T-helper 9 cell (primary cell): ENCODE results near the gene PER1.
"Not testable (repeated sequence)": the region's sequence is repeated elsewhere in the genome, so short reads cannot be mapped to it uniquely, and the experiment has no call there.

ENCODE experiments used
- DNase-seq: peaks from one replicate; pipeline ENCODE4 v3.0.0-alpha.2; 2020
- total RNA-seq, 2 donors: gene quantifications; one replicate each; lab custom pipeline; 2026; lab: John Stamatoyannopoulos, UW

Gene PER1
- 73.7 to 924 reads per million in 2 donors for total RNA-seq

GRCh38 chr17:8152112-8152775, at the start of gene PER1:
PER1 (minus strand) TSS chr17:8152404; CDS start chr17:8150706, 1,698 bp downstream.
- peak; percentile 80 for DNase-seq

- no peak for DNase-seq
These were observed 40.0 kb upstream of the PER1 start for GRCh38 chr17:8192070-8192815.

DNA sequence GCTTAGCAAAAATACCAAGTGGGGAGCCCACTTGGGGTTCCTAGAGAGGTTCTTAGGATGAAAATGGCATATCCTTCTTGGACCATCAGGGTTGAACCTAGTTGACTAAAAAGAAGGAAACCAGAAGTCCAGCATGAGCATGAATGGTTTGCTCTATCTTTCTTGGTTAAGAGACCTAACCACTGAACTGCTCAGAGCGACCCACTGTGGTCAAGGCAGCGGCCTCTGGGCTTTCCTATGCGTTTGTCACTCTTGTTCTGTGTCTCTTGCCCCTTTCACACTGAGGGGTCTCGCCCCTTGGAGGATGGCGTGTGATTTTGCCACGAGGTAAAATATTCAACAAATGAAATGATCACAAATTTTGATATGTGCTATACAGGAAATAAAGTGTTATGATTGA, 38.3 kb upstream of the PER1 start:
- DNase-seq, result no peak

- peak; percentile 89 for DNase-seq
These were observed 37.7 kb upstream of the PER1 start, which contains the start of gene BORCS6 for GRCh38 chr17:8189711-8190477. BORCS6 (minus strand) TSS chr17:8190180; CDS start chr17:8190140, 40 bp downstream.

DNA sequence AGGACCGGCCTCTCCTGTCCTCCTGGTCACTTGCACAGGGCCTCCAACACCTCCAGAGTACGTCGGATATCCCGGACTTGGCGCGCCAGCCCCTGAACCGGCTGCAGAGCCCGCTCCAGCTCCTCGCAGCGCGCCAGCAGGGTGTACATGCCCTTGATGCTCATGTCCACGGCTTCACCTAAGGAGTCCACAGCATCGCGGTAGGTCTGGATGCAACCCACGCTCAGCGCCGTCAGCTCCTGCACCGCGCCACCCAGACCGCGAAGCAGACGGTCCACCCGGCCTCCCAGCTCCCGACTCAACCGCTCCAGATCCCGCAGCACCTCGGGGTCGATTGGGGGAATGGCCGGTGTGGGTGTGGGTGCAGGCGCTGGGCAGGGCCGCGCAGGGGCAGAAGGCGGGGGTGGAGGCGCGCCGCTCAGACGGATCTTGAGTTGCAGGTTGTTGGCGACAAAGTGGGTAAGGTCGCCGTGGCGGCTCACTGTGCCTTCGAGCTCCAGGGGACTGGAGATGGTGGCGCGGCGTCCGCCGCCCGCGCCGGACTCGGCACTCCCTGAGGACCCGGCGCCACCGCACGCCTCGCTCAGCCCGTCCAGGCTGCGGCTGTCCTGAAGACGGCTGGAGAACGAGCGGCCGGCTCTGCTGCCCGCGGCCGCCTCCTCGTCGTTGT, 37.0 kb upstream of the PER1 start:
- DNase-seq, result no peak

DNA sequence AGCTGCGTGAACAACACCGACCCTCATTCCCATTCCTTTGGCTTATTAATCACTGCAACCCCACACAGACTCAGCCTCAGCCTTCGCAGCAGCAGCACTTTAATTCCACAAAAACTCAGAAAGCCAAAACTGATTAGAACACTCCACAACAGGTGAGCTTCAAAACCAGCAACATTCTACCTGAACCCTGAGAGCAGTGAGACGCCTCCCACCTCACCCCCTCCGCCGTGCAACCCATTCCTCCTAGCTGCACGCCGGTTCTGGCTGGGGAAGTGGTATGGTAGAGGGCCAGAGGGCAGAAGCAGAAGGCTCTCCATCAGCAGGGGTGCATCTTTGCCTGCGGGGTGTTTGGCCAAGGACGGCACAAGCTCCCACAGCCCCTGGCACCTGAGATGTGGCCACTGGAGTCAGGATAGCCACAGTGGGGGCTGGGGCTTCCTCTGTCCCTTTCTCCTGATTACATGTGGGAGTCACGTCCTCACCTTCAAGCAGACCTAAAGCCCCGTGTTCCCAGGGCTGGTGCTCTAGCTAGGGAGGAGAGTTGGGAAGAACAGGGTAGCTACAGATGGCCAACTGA, 36.1 kb upstream of the PER1 start:
- no peak for DNase-seq

GRCh38 chr17:8187517-8188262, 35.5 kb upstream of the PER1 start:
- DNase-seq, result peak; percentile 81

DNA sequence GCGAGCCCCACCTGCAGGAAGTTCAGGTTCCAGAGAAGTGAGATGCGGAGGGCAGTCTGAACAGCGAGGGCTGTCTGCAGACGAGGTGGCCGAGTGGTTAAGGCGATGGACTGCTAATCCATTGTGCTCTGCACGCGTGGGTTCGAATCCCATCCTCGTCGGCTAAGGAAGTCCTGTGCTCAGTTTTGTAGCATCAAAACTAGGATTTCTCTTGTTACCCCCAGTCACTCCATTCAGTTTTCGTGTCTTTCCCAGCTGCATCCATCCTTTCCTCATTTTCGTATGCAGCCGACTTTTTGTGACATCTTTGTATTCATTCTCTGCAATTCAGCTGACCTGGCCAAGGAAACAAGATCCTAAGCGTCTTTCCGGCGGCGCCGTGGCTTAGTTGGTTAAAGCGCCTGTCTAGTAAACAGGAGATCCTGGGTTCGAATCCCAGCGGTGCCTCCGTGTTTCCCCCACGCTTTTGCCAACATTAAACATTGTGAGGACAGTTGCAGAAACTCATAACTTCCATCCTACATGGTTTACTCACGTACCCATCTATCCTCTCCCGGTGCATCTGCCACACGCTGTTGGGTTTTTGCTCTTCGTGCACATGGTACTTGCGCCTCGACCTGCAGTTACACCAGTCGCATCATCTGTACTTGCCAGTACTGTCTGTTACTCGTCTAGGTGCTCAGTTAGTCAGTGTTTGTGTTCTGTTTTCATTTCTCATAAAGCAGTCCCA, 34.7 kb upstream of the PER1 start:
- DNase-seq, result peak; percentile 70

- no peak for DNase-seq
These were observed 34.2 kb upstream of the PER1 start for GRCh38 chr17:8186446-8186786.

DNA sequence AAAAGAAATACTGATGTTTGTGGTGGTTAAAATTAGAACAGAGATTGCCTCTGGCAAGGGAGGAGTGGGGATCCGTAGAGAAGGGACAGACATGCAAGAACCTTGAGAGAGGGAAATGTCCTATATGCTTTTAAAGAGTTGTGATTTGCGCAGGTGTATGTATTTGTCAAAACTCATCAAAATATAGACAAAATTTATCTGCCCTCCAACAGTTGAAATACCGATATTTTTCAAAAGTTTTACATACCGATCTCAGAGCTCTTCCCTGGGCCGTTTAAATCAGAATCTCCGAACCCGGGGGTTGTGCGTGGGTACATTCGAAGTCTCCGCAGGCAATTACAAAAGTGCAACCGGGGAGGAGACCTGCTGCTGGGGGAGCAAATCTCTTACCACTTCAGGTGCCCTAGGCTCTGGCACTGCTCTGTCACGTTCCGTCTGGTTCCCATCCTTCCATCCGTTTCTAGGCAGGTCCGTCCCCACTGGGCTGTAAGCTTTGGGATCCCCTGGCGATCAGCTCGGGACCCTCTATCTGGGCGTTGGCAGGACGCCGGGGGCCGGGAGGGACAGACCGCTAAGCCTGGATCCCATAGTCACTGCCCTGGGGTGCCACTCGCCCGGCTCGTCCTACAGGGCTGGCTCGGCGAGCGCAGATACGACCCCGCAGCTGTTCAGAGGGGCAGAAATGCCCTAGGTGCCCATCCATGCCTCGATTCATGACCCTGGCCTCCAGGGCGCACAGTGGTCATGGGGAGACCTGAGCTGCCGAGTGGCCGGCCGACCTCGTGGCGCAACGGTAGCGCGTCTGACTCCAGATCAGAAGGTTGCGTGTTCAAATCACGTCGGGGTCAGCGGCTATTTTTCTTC, 33.6 kb upstream of the PER1 start:
- DNase-seq, result peak; percentile 89

DNA sequence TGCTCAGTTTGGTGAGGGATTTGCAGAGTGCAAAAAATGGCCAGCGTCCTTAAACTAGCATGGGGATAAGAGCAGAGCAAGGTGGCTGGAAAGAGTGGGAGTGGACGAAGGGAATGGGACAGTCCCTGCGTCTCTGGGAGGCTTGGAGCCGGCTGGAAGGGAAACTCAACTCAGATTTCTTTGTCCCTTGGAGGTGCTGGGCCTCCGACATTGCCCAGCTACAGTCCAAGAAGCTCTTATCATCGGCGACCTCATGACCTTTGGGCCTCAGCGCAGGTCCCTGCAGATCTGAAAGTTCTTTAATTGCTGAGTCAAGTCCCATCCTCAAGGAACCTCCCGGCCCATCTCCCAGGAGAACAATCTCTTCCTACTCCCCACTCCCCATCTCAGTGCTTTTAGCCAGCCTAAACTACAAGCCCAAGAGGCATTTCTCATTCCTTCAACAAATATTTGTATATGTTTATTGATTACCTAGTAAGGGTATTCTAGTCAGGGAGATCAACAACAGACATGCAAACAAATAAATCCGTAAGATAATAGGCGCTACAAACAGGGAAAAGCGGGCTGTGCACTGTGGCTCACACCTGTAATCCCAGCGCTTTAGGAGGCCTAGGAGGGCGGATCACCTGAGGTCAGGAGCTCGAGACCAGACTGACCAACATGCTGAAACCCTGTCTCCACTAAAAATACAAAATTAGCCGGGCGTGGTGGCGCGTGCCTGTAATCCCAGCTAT, 25.0 kb upstream of the PER1 start:
- DNase-seq, result no peak

- DNase-seq, result peak; percentile 83
These were observed 24.2 kb upstream of the PER1 start, which contains the start of gene TMEM107 for GRCh38 chr17:8176197-8176940. TMEM107 (minus strand) TSS chr17:8176380; CDS start chr17:8176286, 94 bp downstream.

DNA sequence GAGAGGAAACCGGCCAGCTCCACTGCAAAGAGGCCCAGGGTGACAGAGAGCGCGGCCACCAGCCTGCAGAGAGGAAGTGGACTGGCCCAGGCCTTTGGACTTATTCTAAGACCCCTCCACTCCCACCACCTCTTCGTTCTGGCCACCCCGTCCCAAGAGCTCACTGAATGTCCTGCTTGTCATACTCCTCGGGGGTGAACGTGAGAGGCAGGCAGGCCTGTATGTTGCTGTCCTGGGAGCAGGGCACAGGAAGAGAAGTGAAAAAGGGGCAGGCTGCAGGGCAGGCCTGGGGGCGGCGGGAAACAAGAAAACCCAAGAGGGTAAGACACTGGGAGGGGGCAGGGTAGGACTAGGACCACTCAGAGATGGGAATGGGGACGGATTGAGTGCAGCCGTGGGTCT, 23.6 kb upstream of the PER1 start:
- DNase-seq, result no peak

- DNase-seq, result no peak
These were observed 21.7 kb upstream of the PER1 start for GRCh38 chr17:8173871-8174322.

GRCh38 chr17:8173056-8173870, 21.1 kb upstream of the PER1 start:
- DNase-seq, result no peak

- not testable (repeated sequence) for DNase-seq
These were observed 18.0 kb upstream of the PER1 start for GRCh38 chr17:8170186-8170585.

DNA sequence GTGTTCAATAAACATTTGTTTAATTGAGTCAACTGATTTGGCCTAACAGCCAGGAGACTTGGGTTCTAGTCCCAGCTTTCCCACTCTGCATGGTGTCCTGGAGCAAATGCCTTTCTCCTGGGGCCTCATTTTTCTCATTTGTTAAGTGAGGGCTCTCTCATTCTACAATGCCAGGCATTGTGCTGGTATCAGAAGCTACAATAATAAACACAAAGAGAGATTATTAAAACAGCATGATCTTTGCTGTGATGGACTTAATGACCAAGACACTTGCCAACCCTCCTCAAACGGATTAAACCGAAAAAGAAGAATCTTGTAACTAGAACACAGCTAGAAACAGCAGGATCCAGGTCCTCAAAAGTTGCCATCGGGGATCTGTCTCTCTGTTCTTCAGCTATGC, 15.3 kb upstream of the PER1 start:
- DNase-seq, result no peak
